ENCODE measurements around the gene SCAF1. TPM values are rescaled to one million over a fixed set of nuclear protein-coding genes. Genes with fewer than 3 reads are reported as not detected.
"Not testable (repeated sequence)": the region's sequence is repeated elsewhere in the genome, so short reads cannot be mapped to it uniquely, and the experiment has no call there.

The SCAF1 gene
- total RNA-seq, 4 donors from 2014 or later, result 8.8 to 76.9 (median 11.4) TPM

GRCh38 chr19:49613374-49613773 is 28.6 kb upstream of the SCAF1 start:
- intact Hi-C loops (cut with DNase I; ENCODE audit: low total_unique reads), result no loop called here
- Histone ChIP-seq H3K36me3 (no peaks in the 10 kb centered on the region), H3K9me3 (no peaks in the 10 kb centered on the region), H3K4me1 (no peaks in the 10 kb centered on the region), H3K27ac (no peak overlapping the region), H3K27me3 (no peaks in the 10 kb centered on the region), H3K4me3 (no peak overlapping the region)
- no peak for TF ChIP-seq CTCF (IDR thresholded peaks at IDR 0.05)
- no peak for TF ChIP-seq POLR2A (IDR thresholded peaks at IDR 0.05)
- DNase-seq, result no peak

GRCh38 chr19:49614096-49614833 is 27.7 kb upstream of the SCAF1 start:
- Histone ChIP-seq H3K27ac (no peak overlapping the region), H3K27me3 (no peaks in the 10 kb centered on the region), H3K36me3 (no peaks in the 10 kb centered on the region), H3K4me1 (no peaks in the 10 kb centered on the region), H3K4me3 (no peak overlapping the region), H3K9me3 (no peaks in the 10 kb centered on the region)
- no peak for TF ChIP-seq POLR2A (IDR thresholded peaks at IDR 0.05)
- no peak for TF ChIP-seq CTCF (IDR thresholded peaks at IDR 0.05)
- DNase-seq, result no peak
- intact Hi-C loops (cut with DNase I; ENCODE audit: low total_unique reads), result no loop called here

- H3K9me3 ChIP-seq, result no peaks in the 10 kb centered on the region
- no peaks in the 10 kb centered on the region for H3K36me3 ChIP-seq
- H3K4me1 ChIP-seq, result no peaks in the 10 kb centered on the region
- DNase-seq, result no peak
- H3K27me3 ChIP-seq, result no peaks in the 10 kb centered on the region
- no peak overlapping the region for H3K27ac ChIP-seq
- H3K4me3 ChIP-seq, result no peak overlapping the region
- TF ChIP-seq POLR2A (IDR thresholded peaks at IDR 0.05) (no peak), CTCF (IDR thresholded peaks at IDR 0.05) (no peak)
- intact Hi-C loops (cut with DNase I; ENCODE audit: low total_unique reads), result no loop called here
Observed at GRCh38 chr19:49615861-49616260, 26.1 kb upstream of the SCAF1 start.

GRCh38 chr19:49616532-49616931 is 25.5 kb upstream of the SCAF1 start:
- Histone ChIP-seq H3K36me3 (no peaks in the 10 kb centered on the region), H3K4me3 (no peak overlapping the region), H3K9me3 (no peaks in the 10 kb centered on the region), H3K27me3 (no peaks in the 10 kb centered on the region), H3K4me1 (no peaks in the 10 kb centered on the region), H3K27ac (no peak overlapping the region)
- intact Hi-C loops (cut with DNase I; ENCODE audit: low total_unique reads), result no loop called here
- TF ChIP-seq CTCF (IDR thresholded peaks at IDR 0.05), result no peak
- TF ChIP-seq POLR2A (IDR thresholded peaks at IDR 0.05), result no peak
- DNase-seq, result no peak

- H3K9me3 ChIP-seq, result no peaks in the 10 kb centered on the region
- no peak overlapping the region for H3K27ac ChIP-seq
- TF ChIP-seq POLR2A (IDR thresholded peaks at IDR 0.05) (no peak), CTCF (IDR thresholded peaks at IDR 0.05) (no peak)
- H3K4me1 ChIP-seq, result no peaks in the 10 kb centered on the region
- no peak for DNase-seq
- H3K36me3 ChIP-seq, result no peaks in the 10 kb centered on the region
- no peaks in the 10 kb centered on the region for H3K27me3 ChIP-seq
- intact Hi-C loops (cut with DNase I; ENCODE audit: low total_unique reads), result no loop called here
- no peak overlapping the region for H3K4me3 ChIP-seq
Observed at GRCh38 chr19:49616945-49617344, 25.1 kb upstream of the SCAF1 start.

- DNase-seq; H3K4me1 ChIP-seq; H3K27me3 ChIP-seq; H3K36me3 ChIP-seq; H3K27ac ChIP-seq; H3K4me3 ChIP-seq; intact Hi-C loops (cut with DNase I; ENCODE audit: low total_unique reads); H3K9me3 ChIP-seq: not testable (repeated sequence)
Observed at GRCh38 chr19:49617860-49618259, 24.1 kb upstream of the SCAF1 start.

Data from uterus (tissue), 4 donors.